GOT3 (cell line): ENCODE results near the gene MLXIPL.
"Not testable (repeated sequence)": the region's sequence is repeated elsewhere in the genome, so short reads cannot be mapped to it uniquely, and the experiment has no call there.

ENCODE experiments used
- DNase-seq: peaks from one replicate; lab custom pipeline; 2025; ENCODE audit warnings: mixed read lengths; lab: John Stamatoyannopoulos, UW

The MLXIPL gene

GRCh38 chr7:73577627-73578341, 46.5 kb downstream of the MLXIPL start:
- no peak for DNase-seq

- no peak for DNase-seq
Observed at GRCh38 chr7:73573791-73574190, 50.5 kb downstream of the MLXIPL start.

- no peak for DNase-seq
Observed at GRCh38 chr7:73573276-73573675, 51.0 kb downstream of the MLXIPL start.

GRCh38 chr7:73572767-73573186, 51.5 kb downstream of the MLXIPL start:
- DNase-seq: no peak

GRCh38 chr7:73570977-73571376, 53.3 kb downstream of the MLXIPL start:
- DNase-seq: no peak

- DNase-seq: no peak
Observed at GRCh38 chr7:73570521-73570920, 53.8 kb downstream of the MLXIPL start.

- no peak for DNase-seq
Observed at GRCh38 chr7:73569042-73569608, 55.2 kb downstream of the MLXIPL start.

GRCh38 chr7:73567846-73568685, 56.3 kb downstream of the MLXIPL start:
- no peak for DNase-seq

GRCh38 chr7:73567140-73567539, 57.2 kb downstream of the MLXIPL start:
- DNase-seq: no peak

GRCh38 chr7:73566431-73566830, 57.9 kb downstream of the MLXIPL start:
- DNase-seq: not testable (repeated sequence)

GRCh38 chr7:73565675-73566340, 58.5 kb downstream of the MLXIPL start:
- DNase-seq: no peak

- DNase-seq: no peak
Observed at GRCh38 chr7:73560109-73560835, 64.0 kb downstream of the MLXIPL start.

GRCh38 chr7:73557397-73558257, 66.7 kb downstream of the MLXIPL start, which contains the start of gene BCL7B:
BCL7B (minus strand) TSS chr7:73557690; CDS start chr7:73557578, 112 bp downstream.
- DNase-seq: no peak

- peak; percentile 77 for DNase-seq
Observed at GRCh38 chr7:73557108-73557396, 67.3 kb downstream of the MLXIPL start.

GRCh38 chr7:73556208-73557107, 67.9 kb downstream of the MLXIPL start:
- DNase-seq: no peak

GRCh38 chr7:73555411-73555982, 68.8 kb downstream of the MLXIPL start:
- no peak for DNase-seq

- not testable (repeated sequence) for DNase-seq
Observed at GRCh38 chr7:73550093-73550492, 74.2 kb downstream of the MLXIPL start.

- DNase-seq: no peak
Observed at GRCh38 chr7:73549176-73549575, 75.1 kb downstream of the MLXIPL start.

GRCh38 chr7:73547841-73548240, 76.5 kb downstream of the MLXIPL start:
- DNase-seq: no peak
